Endothelial cell of umbilical vein (primary cell): ENCODE measurements around the gene SPIN4. TPM values are rescaled to one million over a fixed set of nuclear protein-coding genes. Genes with fewer than 3 reads are reported as not detected.

Experiments used
- BruUV-seq: library from RNA; stranded (reverse); fragments of 400-500 nt; replicated peaks from 2 replicates; lab custom pipeline; 2021; lab: Mats Ljungman, UMichigan
- CTCF ChIA-PET: fragments of 300-600, 350-600 bp; sonication (Branson Sonifier 250); formaldehyde crosslinking; loops from one replicate; lab custom pipeline; 2021; ENCODE audit warnings: antibody characterized with exemption, inconsistent platforms; lab: Charles Lee
- POLR2A ChIA-PET: fragments of 300-600, 350-600 bp; sonication (Branson Sonifier 250); formaldehyde crosslinking; loops from one replicate; lab custom pipeline; 2021; ENCODE audit warnings: antibody characterized with exemption, inconsistent platforms; lab: Charles Lee
- DNase-seq: peaks from one replicate; pipeline ENCODE4 v3.0.0-alpha.2; 2011; ENCODE audit warnings: low read depth, low spot score
- FAIRE-seq: peaks from 2 replicates; lab custom pipeline; 2011; peaks lifted over from hg19 to GRCh38; lab: Jason Lieb, UNC
- H2AFZ ChIP-seq: 2 replicates; pipeline ENCODE4 v1.6.0; 2012; ENCODE audit warnings: low read depth, low read length, control low read depth, inconsistent platforms
- H3K27ac ChIP-seq: 2 replicates; pipeline ENCODE4 v1.5.1; 2011; ENCODE audit warnings: low read depth, mild to moderate bottlenecking, control low read depth, low read length, moderate library complexity; ENCODE audit not compliant: insufficient read depth
- H3K27me3 ChIP-seq, 2 experiments: 2 replicates each; pipeline versions ENCODE4 v1.6.0 to v1.6.1; 2011; ENCODE audit warnings: low read length in 2 of 2, mixed read lengths in 1 of 2; ENCODE audit not compliant: control insufficient read depth in 2 of 2, insufficient read depth in 2 of 2
- H3K36me3 ChIP-seq, 2 experiments: 2 replicates in 1 of 2; 3 replicates in 1 of 2; pipeline ENCODE4 v1.5.1; 2011; ENCODE audit warnings: low read length in 2 of 2, mild to moderate bottlenecking in 1 of 2, moderate library complexity in 1 of 2; ENCODE audit not compliant: control insufficient read depth in 2 of 2, insufficient read depth in 2 of 2; ENCODE audit errors: extremely low read depth in 1 of 2
- H3K4me1 ChIP-seq: 3 replicates; pipeline ENCODE4 v1.5.1; 2011; ENCODE audit warnings: mild to moderate bottlenecking, low read length; ENCODE audit not compliant: control insufficient read depth, insufficient read depth; ENCODE audit errors: extremely low read depth
- H3K4me2 ChIP-seq: 2 replicates; pipeline ENCODE4 v1.6.1; 2011; ENCODE audit warnings: low read length, control low read depth, mixed read lengths; ENCODE audit not compliant: insufficient read depth
- H3K4me3 ChIP-seq, 3 experiments: fragments of 200-600 bp in 1 of 3; sonication (generic), shearing (Covaris generic) in 1 of 3; replicated peaks in 1 of 3; 2 replicates each; pipeline ENCODE4 v1.5.1; 2011 to 2016; ENCODE audit warnings: control low read depth in 3 of 3, low read length in 3 of 3, mild to moderate bottlenecking in 2 of 3, inconsistent platforms in 1 of 3, low read depth in 1 of 3, moderate library complexity in 1 of 3; ENCODE audit not compliant: insufficient read depth in 1 of 3
- H3K79me2 ChIP-seq: 2 replicates; pipeline ENCODE4 v1.6.0; 2012; ENCODE audit warnings: low read length, inconsistent platforms; ENCODE audit not compliant: control insufficient read depth, insufficient read depth
- H3K9ac ChIP-seq: replicated peaks from 2 replicates; pipeline ENCODE3; 2011; ENCODE audit warnings: low read length, control low read depth; ENCODE audit not compliant: insufficient read depth; ENCODE audit errors: extremely low read depth
- H3K9me1 ChIP-seq: replicated peaks from 3 replicates; pipeline ENCODE4 v1.6.0; 2011; ENCODE audit warnings: mild to moderate bottlenecking, low read length; ENCODE audit not compliant: control insufficient read depth, insufficient read depth; ENCODE audit errors: extremely low read depth
- H3K9me3 ChIP-seq: replicated peaks from 2 replicates; pipeline ENCODE4 v1.5.1; 2012; ENCODE audit warnings: low read length, inconsistent platforms; ENCODE audit not compliant: control insufficient read depth, insufficient read depth
- H4K20me1 ChIP-seq: replicated peaks from 2 replicates; pipeline ENCODE3; 2011; ENCODE audit warnings: mild to moderate bottlenecking, low read length; ENCODE audit not compliant: control insufficient read depth, insufficient read depth; ENCODE audit errors: extremely low read depth
- EZH2 ChIP-seq: IDR thresholded peaks from 2 replicates; pipeline ENCODE4 v1.6.1; 2012; ENCODE audit warnings: borderline replicate concordance, low read depth, mild to moderate bottlenecking, moderate library complexity, low read length, inconsistent platforms; ENCODE audit not compliant: severe bottlenecking
- FOS ChIP-seq: IDR thresholded peaks from 2 replicates; pipeline ENCODE4 v1.6.1; 2011; ENCODE audit warnings: mild to moderate bottlenecking, low read length, moderate library complexity, borderline replicate concordance; ENCODE audit not compliant: insufficient read depth
- GATA2 ChIP-seq: IDR thresholded peaks from 2 replicates; pipeline ENCODE4 v1.7.0; 2011; ENCODE audit warnings: low read depth, mild to moderate bottlenecking, moderate library complexity, mixed read lengths, low read length; ENCODE audit not compliant: insufficient read length, insufficient read depth
- JUN ChIP-seq: IDR thresholded peaks from 2 replicates; pipeline ENCODE4 v1.6.1; 2011; ENCODE audit warnings: borderline replicate concordance, low read depth; ENCODE audit not compliant: insufficient read length, insufficient read depth
- MAX ChIP-seq: IDR thresholded peaks from 2 replicates; pipeline ENCODE4 v1.6.1; 2011; ENCODE audit not compliant: insufficient read depth, insufficient read length
- MYC ChIP-seq: IDR thresholded peaks from one replicate; pipeline ENCODE4 v1.6.1; 2011; ENCODE audit warnings: mild to moderate bottlenecking, low read depth, low read length
- POLR2A ChIP-seq: IDR thresholded peaks from 2 replicates; pipeline ENCODE4 v1.6.1; 2012; ENCODE audit warnings: low read depth, mild to moderate bottlenecking, control low read depth, low read length
- POLR2AphosphoS5 ChIP-seq: IDR thresholded peaks from 2 replicates; pipeline ENCODE4 v1.6.1; 2012; ENCODE audit warnings: low read depth, mild to moderate bottlenecking, control low read depth, low read length, moderate library complexity; ENCODE audit not compliant: insufficient read depth
- dilution Hi-C: fragments of 300-500 bp; cut with MboI; formaldehyde crosslinking; loops from one replicate; pipeline ENCODE4 v1.15.0; 2019; ENCODE audit warnings: low sequenced_read_pairs; ENCODE audit not compliant: extremely low pct_ligation_motif_present
- intact Hi-C: fragments of 100-400 bp; cut with micrococcal nuclease; formaldehyde crosslinking; loops from one replicate; pipeline ENCODE4 v1.10.0; 2022
- polyA plus RNA-seq, 4 experiments: library from polyadenylated mRNA; depleted of rRNA in 3 of 4; stranded (reverse) in 3 of 4; unstranded in 1 of 4; fragments of >200 nt; gene quantifications; 2 replicates each; pipeline versions ENCODE4 v1.2.1 to v1.2.3, GENCODE V29; 2011 to 2012; ENCODE audit warnings: missing spikeins in 1 of 4
- total RNA-seq: library from RNA; stranded (reverse); gene quantifications from 2 replicates; pipeline ENCODE4 v1.2.3, GENCODE V29; 2021
- TF ChIP-seq, protein P1 (sequence below), 2 donors: IDR thresholded peaks; 1 replicate in 1 of 2; 2 replicates in 1 of 2; pipeline ENCODE4 v1.5.1; 2011; ENCODE audit warnings: low read length in 2 of 2, mild to moderate bottlenecking in 2 of 2, moderate library complexity in 2 of 2, control low read depth in 1 of 2, inconsistent platforms in 1 of 2, low read depth in 1 of 2; ENCODE audit not compliant: insufficient read depth in 1 of 2; ENCODE audit errors: extremely low read depth in 1 of 2

SPIN4 gene
- total and polyA plus RNA-seq, 2 donors (not counting 3 experiments of a cell fraction or from before 2014, with no cell fraction given), result 4.4 to 7.5 TPM

DNA sequence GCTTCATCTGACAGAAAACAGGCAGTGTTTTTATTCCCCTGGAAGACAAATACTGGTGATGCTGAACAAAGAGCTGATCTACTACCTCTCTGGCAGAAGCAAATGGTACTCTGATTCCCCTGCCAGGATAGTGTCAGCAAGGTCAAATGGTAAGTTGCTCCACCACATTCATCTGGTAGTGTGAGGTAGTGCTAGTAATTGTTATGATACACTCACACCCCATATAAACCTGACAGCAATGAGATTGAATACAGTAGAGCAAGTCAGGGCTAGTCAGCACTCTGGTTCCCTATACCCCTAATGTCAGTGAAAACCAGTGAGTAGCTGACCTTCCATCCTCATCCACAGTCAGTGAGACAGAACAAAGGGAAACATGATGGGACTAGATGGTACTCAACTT lies 3.4 kb upstream of the SPIN4 start:
- no TSS peak for BruUV-seq
- H3K9me3 ChIP-seq, result no peaks in the 10 kb centered on the region
- ChIA-PET POLR2A (no interaction called here), CTCF (no interaction called here)
- no peaks in the 10 kb centered on the region for H3K27me3 ChIP-seq
- no peak for DNase-seq
- H3K9ac ChIP-seq, result no peak overlapping the region
- FAIRE-seq, result no peak
- no peaks in the 10 kb centered on the region for H3K36me3 ChIP-seq
- dilution Hi-C loops, result no loop called here
- no peak overlapping the region for H3K4me2 ChIP-seq
- H3K27ac ChIP-seq, result no peak overlapping the region
- H3K4me3 ChIP-seq, result no peak overlapping the region
- H2AFZ ChIP-seq, result no peak overlapping the region
- H3K4me1 ChIP-seq, result peaks cover 6% of the 10 kb centered on the region
- no peak for TF ChIP-seq MAX
- TF ChIP-seq MYC, result no peak
- no peak for TF ChIP-seq EZH2
- TF ChIP-seq POLR2A, result no peak
- no peak for TF ChIP-seq JUN
- no peak for TF ChIP-seq POLR2AphosphoS5
- TF ChIP-seq, protein P1, sequence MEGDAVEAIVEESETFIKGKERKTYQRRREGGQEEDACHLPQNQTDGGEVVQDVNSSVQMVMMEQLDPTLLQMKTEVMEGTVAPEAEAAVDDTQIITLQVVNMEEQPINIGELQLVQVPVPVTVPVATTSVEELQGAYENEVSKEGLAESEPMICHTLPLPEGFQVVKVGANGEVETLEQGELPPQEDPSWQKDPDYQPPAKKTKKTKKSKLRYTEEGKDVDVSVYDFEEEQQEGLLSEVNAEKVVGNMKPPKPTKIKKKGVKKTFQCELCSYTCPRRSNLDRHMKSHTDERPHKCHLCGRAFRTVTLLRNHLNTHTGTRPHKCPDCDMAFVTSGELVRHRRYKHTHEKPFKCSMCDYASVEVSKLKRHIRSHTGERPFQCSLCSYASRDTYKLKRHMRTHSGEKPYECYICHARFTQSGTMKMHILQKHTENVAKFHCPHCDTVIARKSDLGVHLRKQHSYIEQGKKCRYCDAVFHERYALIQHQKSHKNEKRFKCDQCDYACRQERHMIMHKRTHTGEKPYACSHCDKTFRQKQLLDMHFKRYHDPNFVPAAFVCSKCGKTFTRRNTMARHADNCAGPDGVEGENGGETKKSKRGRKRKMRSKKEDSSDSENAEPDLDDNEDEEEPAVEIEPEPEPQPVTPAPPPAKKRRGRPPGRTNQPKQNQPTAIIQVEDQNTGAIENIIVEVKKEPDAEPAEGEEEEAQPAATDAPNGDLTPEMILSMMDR (IDR thresholded peaks at IDR 0.05; ENCODE audit: extremely low read depth in 1 of 2, insufficient read depth in 1 of 2, low read depth in 1 of 2, low read length in 2 of 2), result no peak
- no peak for TF ChIP-seq GATA2
- TF ChIP-seq FOS, result no peak
- H4K20me1 ChIP-seq, result no peaks in the 10 kb centered on the region
- intact Hi-C loops, result loop anchor here (5.0 kb wide), 1 partner anchor 393 kb away; no protein-coding TSS in a partner anchor
- H3K79me2 ChIP-seq, result peaks cover 2% of the 10 kb centered on the region
- no peaks in the 10 kb centered on the region for H3K9me1 ChIP-seq
